ENCODE measurements around the gene LANCL2.
"Not testable (repeated sequence)": the region's sequence is repeated elsewhere in the genome, so short reads cannot be mapped to it uniquely, and the experiment has no call there.

Gene LANCL2

GRCh38 chr7:55415173-55415778 lies 50.1 kb downstream of the LANCL2 start:
- Histone ChIP-seq H3K4me1 (ENCODE audit: control insufficient read depth, insufficient read depth, low read length) (no peaks in the 10 kb centered on the region), H3K9ac (ENCODE audit: low read depth, low read length) (no peak overlapping the region), H3K36me3 (ENCODE audit: control insufficient read depth, insufficient read depth, low read length) (no peaks in the 10 kb centered on the region), H3K4me3 (ENCODE audit: low read depth, low read length) (no peak overlapping the region), H3K9me3 (ENCODE audit: control insufficient read depth, insufficient read depth, low read length) (no peaks in the 10 kb centered on the region), H3K27me3 (ENCODE audit: control insufficient read depth, insufficient read depth, low read length) (no peaks in the 10 kb centered on the region)

GRCh38 chr7:55417456-55417855 lies 52.3 kb downstream of the LANCL2 start:
- not testable (repeated sequence) for H3K4me1 ChIP-seq (ENCODE audit: control insufficient read depth, insufficient read depth, low read length); H3K9ac ChIP-seq (ENCODE audit: low read depth, low read length); H3K4me3 ChIP-seq (ENCODE audit: low read depth, low read length); H3K27me3 ChIP-seq (ENCODE audit: control insufficient read depth, insufficient read depth, low read length); H3K9me3 ChIP-seq (ENCODE audit: control insufficient read depth, insufficient read depth, low read length); H3K36me3 ChIP-seq (ENCODE audit: control insufficient read depth, insufficient read depth, low read length)

GRCh38 chr7:55420530-55420929 lies 55.4 kb downstream of the LANCL2 start:
- Histone ChIP-seq H3K9me3 (ENCODE audit: control insufficient read depth, insufficient read depth, low read length) (no peaks in the 10 kb centered on the region), H3K4me1 (ENCODE audit: control insufficient read depth, insufficient read depth, low read length) (no peaks in the 10 kb centered on the region), H3K27me3 (ENCODE audit: control insufficient read depth, insufficient read depth, low read length) (no peaks in the 10 kb centered on the region), H3K4me3 (ENCODE audit: low read depth, low read length) (no peak overlapping the region), H3K36me3 (ENCODE audit: control insufficient read depth, insufficient read depth, low read length) (no peaks in the 10 kb centered on the region), H3K9ac (ENCODE audit: low read depth, low read length) (no peak overlapping the region)

GRCh38 chr7:55423277-55423711 lies 58.2 kb downstream of the LANCL2 start:
- Histone ChIP-seq H3K36me3 (ENCODE audit: control insufficient read depth, insufficient read depth, low read length) (peaks cover 3% of the 10 kb centered on the region), H3K4me3 (ENCODE audit: low read depth, low read length) (no peak overlapping the region), H3K9me3 (ENCODE audit: control insufficient read depth, insufficient read depth, low read length) (no peaks in the 10 kb centered on the region), H3K9ac (ENCODE audit: low read depth, low read length) (no peak overlapping the region), H3K4me1 (ENCODE audit: control insufficient read depth, insufficient read depth, low read length) (peaks cover 7% of the 10 kb centered on the region), H3K27me3 (ENCODE audit: control insufficient read depth, insufficient read depth, low read length) (no peaks in the 10 kb centered on the region)

GRCh38 chr7:55423891-55424290 lies 58.8 kb downstream of the LANCL2 start:
- no peaks in the 10 kb centered on the region for H3K27me3 ChIP-seq (ENCODE audit: control insufficient read depth, insufficient read depth, low read length)
- H3K4me1 ChIP-seq (ENCODE audit: control insufficient read depth, insufficient read depth, low read length) = peaks cover 7% of the 10 kb centered on the region
- peaks cover 3% of the 10 kb centered on the region for H3K36me3 ChIP-seq (ENCODE audit: control insufficient read depth, insufficient read depth, low read length)
- no peaks in the 10 kb centered on the region for H3K9me3 ChIP-seq (ENCODE audit: control insufficient read depth, insufficient read depth, low read length)
- no peak overlapping the region for H3K4me3 ChIP-seq (ENCODE audit: low read depth, low read length)
- no peak overlapping the region for H3K9ac ChIP-seq (ENCODE audit: low read depth, low read length)

GRCh38 chr7:55425141-55425752 lies 60.1 kb downstream of the LANCL2 start:
- Histone ChIP-seq H3K4me3 (ENCODE audit: low read depth, low read length) (no peak overlapping the region), H3K4me1 (ENCODE audit: control insufficient read depth, insufficient read depth, low read length) (peaks cover 7% of the 10 kb centered on the region), H3K27me3 (ENCODE audit: control insufficient read depth, insufficient read depth, low read length) (no peaks in the 10 kb centered on the region), H3K9ac (ENCODE audit: low read depth, low read length) (no peak overlapping the region), H3K36me3 (ENCODE audit: control insufficient read depth, insufficient read depth, low read length) (peaks cover 3% of the 10 kb centered on the region), H3K9me3 (ENCODE audit: control insufficient read depth, insufficient read depth, low read length) (no peaks in the 10 kb centered on the region)

- no peaks in the 10 kb centered on the region for H3K9me3 ChIP-seq (ENCODE audit: control insufficient read depth, insufficient read depth, low read length)
- H3K4me1 ChIP-seq (ENCODE audit: control insufficient read depth, insufficient read depth, low read length) = peaks cover 7% of the 10 kb centered on the region
- H3K36me3 ChIP-seq (ENCODE audit: control insufficient read depth, insufficient read depth, low read length) = peaks cover 3% of the 10 kb centered on the region
- no peak overlapping the region for H3K9ac ChIP-seq (ENCODE audit: low read depth, low read length)
- H3K4me3 ChIP-seq (ENCODE audit: low read depth, low read length) = no peak overlapping the region
- H3K27me3 ChIP-seq (ENCODE audit: control insufficient read depth, insufficient read depth, low read length) = no peaks in the 10 kb centered on the region
Observed at GRCh38 chr7:55426676-55427075, 61.5 kb downstream of the LANCL2 start.

- Histone ChIP-seq H3K4me3 (ENCODE audit: low read depth, low read length) (no peak overlapping the region), H3K36me3 (ENCODE audit: control insufficient read depth, insufficient read depth, low read length) (peaks cover 3% of the 10 kb centered on the region), H3K9ac (ENCODE audit: low read depth, low read length) (no peak overlapping the region), H3K9me3 (ENCODE audit: control insufficient read depth, insufficient read depth, low read length) (no peaks in the 10 kb centered on the region), H3K27me3 (ENCODE audit: control insufficient read depth, insufficient read depth, low read length) (no peaks in the 10 kb centered on the region), H3K4me1 (ENCODE audit: control insufficient read depth, insufficient read depth, low read length) (peaks cover 7% of the 10 kb centered on the region)
Observed at GRCh38 chr7:55427342-55427741, 62.2 kb downstream of the LANCL2 start.

- Histone ChIP-seq H3K36me3 (ENCODE audit: control insufficient read depth, insufficient read depth, low read length) (peaks cover 3% of the 10 kb centered on the region), H3K4me1 (ENCODE audit: control insufficient read depth, insufficient read depth, low read length) (peaks cover 7% of the 10 kb centered on the region), H3K4me3 (ENCODE audit: low read depth, low read length) (no peak overlapping the region), H3K9ac (ENCODE audit: low read depth, low read length) (no peak overlapping the region), H3K9me3 (ENCODE audit: control insufficient read depth, insufficient read depth, low read length) (no peaks in the 10 kb centered on the region), H3K27me3 (ENCODE audit: control insufficient read depth, insufficient read depth, low read length) (no peaks in the 10 kb centered on the region)
Observed at GRCh38 chr7:55427800-55428199, 62.7 kb downstream of the LANCL2 start.

GRCh38 chr7:55429835-55430499 lies 64.8 kb downstream of the LANCL2 start:
- H3K36me3 ChIP-seq (ENCODE audit: control insufficient read depth, insufficient read depth, low read length) = peaks cover 3% of the 10 kb centered on the region
- H3K4me3 ChIP-seq (ENCODE audit: low read depth, low read length) = no peak overlapping the region
- peaks cover 7% of the 10 kb centered on the region for H3K4me1 ChIP-seq (ENCODE audit: control insufficient read depth, insufficient read depth, low read length)
- no peaks in the 10 kb centered on the region for H3K9me3 ChIP-seq (ENCODE audit: control insufficient read depth, insufficient read depth, low read length)
- H3K27me3 ChIP-seq (ENCODE audit: control insufficient read depth, insufficient read depth, low read length) = no peaks in the 10 kb centered on the region
- no peak overlapping the region for H3K9ac ChIP-seq (ENCODE audit: low read depth, low read length)

GRCh38 chr7:55431898-55432297 lies 66.8 kb downstream of the LANCL2 start:
- Histone ChIP-seq H3K9ac (ENCODE audit: low read depth, low read length) (no peak overlapping the region), H3K36me3 (ENCODE audit: control insufficient read depth, insufficient read depth, low read length) (no peaks in the 10 kb centered on the region), H3K27me3 (ENCODE audit: control insufficient read depth, insufficient read depth, low read length) (no peaks in the 10 kb centered on the region), H3K9me3 (ENCODE audit: control insufficient read depth, insufficient read depth, low read length) (no peaks in the 10 kb centered on the region), H3K4me1 (ENCODE audit: control insufficient read depth, insufficient read depth, low read length) (peaks cover 4% of the 10 kb centered on the region), H3K4me3 (ENCODE audit: low read depth, low read length) (no peak overlapping the region)

GRCh38 chr7:55432506-55432905 lies 67.4 kb downstream of the LANCL2 start:
- H3K4me3 ChIP-seq (ENCODE audit: low read depth, low read length) = no peak overlapping the region

More at GRCh38 chr7:55432506-55432905, 67.4 kb downstream of the LANCL2 start:
- no peaks in the 10 kb centered on the region for H3K36me3 ChIP-seq (ENCODE audit: control insufficient read depth, insufficient read depth, low read length)
- no peaks in the 10 kb centered on the region for H3K4me1 ChIP-seq (ENCODE audit: control insufficient read depth, insufficient read depth, low read length)
- no peak overlapping the region for H3K9ac ChIP-seq (ENCODE audit: low read depth, low read length)
- no peaks in the 10 kb centered on the region for H3K9me3 ChIP-seq (ENCODE audit: control insufficient read depth, insufficient read depth, low read length)
- H3K27me3 ChIP-seq (ENCODE audit: control insufficient read depth, insufficient read depth, low read length) = no peaks in the 10 kb centered on the region
